Endothelial cell (in vitro differentiated cells): ENCODE measurements around the gene HIPK1. TPM values are rescaled to one million over a fixed set of nuclear protein-coding genes. Genes with fewer than 3 reads are reported as not detected.
A peak's percentile ranks its signal among the peaks of the same experiment; 100 is the strongest.
"Not testable (repeated sequence)": the region's sequence is repeated elsewhere in the genome, so short reads cannot be mapped to it uniquely, and the experiment has no call there.

Experiments
- DNase-seq: peaks from one replicate; pipeline ENCODE4 v3.0.0; 2021; ENCODE audit warnings: low spot score
- H3K27ac Mint-ChIP-seq: one replicate; pipeline ENCODE4 v1.8.0; 2021; ENCODE audit warnings: mixed read lengths, inconsistent platforms; ENCODE audit not compliant: unreplicated experiment
- H3K27me3 Mint-ChIP-seq: one replicate; pipeline ENCODE4 v1.8.0; 2021; ENCODE audit warnings: mild to moderate bottlenecking, moderate library complexity, mixed read lengths, inconsistent platforms; ENCODE audit not compliant: unreplicated experiment
- H3K36me3 Mint-ChIP-seq: one replicate; pipeline ENCODE4 v1.8.0; 2021; ENCODE audit warnings: mild to moderate bottlenecking, low read depth, mixed read lengths, inconsistent platforms; ENCODE audit not compliant: unreplicated experiment
- H3K4me1 Mint-ChIP-seq: one replicate; pipeline ENCODE4 v1.8.0; 2021; ENCODE audit warnings: mild to moderate bottlenecking, mixed read lengths, inconsistent platforms; ENCODE audit not compliant: unreplicated experiment
- H3K4me3 Mint-ChIP-seq: one replicate; pipeline ENCODE4 v1.8.0; 2021; ENCODE audit warnings: mild to moderate bottlenecking, mixed read lengths, inconsistent platforms; ENCODE audit not compliant: unreplicated experiment
- H3K9me3 Mint-ChIP-seq: one replicate; pipeline ENCODE4 v1.8.0; 2021; ENCODE audit warnings: mixed read lengths, inconsistent platforms; ENCODE audit not compliant: unreplicated experiment
- total RNA-seq: library from RNA; stranded (reverse); fragmentation: NEBNext Ultra II Directional; extraction: Animal tissue kit (Norgen Biotek cat#: 25700); gene quantifications from one replicate; pipeline ENCODE4 v1.2.1, GENCODE V29; 2021; ENCODE audit not compliant: unreplicated experiment
- TF ChIP-seq, protein P1 (sequence below): fragments of 200-600 bp; sonication (generic); IDR thresholded peaks from one replicate; pipeline ENCODE4 v1.5.0; 2021; ENCODE audit warnings: antibody characterized with exemption; ENCODE audit not compliant: unreplicated experiment

HIPK1 gene
- total RNA-seq, 1 donor from 2014 or later: 56.6 TPM

DNA sequence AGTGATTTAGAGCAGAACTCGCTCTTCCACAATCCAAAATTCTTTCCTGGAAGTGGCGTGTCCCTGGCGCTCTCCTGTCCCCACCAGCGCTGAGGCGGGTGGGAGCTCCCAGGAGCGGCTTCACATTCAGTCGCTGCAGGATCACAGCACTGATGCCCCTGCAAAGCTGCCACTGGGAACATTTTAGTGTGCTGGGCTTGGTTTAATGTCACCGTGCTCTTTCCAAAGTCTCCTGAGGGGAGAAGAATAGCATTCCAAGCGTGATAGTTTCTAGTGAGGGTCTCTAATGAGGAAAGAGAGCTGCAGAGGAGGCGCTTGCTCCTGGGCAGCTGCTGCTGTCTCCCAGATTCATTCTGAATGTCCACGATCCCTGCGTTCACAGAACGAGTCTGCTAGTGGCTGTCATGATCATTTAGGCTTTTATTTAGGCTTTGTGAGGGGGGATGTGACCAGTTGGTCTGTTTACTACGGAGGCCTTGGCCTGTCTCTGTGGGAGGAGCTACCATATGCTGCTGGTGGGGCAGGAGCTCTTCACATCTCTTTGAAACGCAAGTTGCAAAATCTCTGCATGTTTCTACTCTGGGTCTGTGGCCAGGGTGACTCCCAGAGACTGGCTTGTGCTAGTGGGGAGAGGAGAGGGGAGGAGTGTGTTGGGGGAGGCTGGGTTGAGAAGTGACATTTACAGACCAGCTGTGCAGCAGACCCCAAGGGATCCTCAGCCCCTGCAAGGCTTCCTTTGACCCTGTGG is 73.5 kb downstream of the HIPK1 start:
- TF ChIP-seq, protein P1, sequence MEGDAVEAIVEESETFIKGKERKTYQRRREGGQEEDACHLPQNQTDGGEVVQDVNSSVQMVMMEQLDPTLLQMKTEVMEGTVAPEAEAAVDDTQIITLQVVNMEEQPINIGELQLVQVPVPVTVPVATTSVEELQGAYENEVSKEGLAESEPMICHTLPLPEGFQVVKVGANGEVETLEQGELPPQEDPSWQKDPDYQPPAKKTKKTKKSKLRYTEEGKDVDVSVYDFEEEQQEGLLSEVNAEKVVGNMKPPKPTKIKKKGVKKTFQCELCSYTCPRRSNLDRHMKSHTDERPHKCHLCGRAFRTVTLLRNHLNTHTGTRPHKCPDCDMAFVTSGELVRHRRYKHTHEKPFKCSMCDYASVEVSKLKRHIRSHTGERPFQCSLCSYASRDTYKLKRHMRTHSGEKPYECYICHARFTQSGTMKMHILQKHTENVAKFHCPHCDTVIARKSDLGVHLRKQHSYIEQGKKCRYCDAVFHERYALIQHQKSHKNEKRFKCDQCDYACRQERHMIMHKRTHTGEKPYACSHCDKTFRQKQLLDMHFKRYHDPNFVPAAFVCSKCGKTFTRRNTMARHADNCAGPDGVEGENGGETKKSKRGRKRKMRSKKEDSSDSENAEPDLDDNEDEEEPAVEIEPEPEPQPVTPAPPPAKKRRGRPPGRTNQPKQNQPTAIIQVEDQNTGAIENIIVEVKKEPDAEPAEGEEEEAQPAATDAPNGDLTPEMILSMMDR: no peak
- H3K27me3 Mint-ChIP-seq: peaks cover 12% of the 10 kb centered on the region
- no peaks in the 10 kb centered on the region for H3K9me3 Mint-ChIP-seq
- no peak overlapping the region for H3K4me3 Mint-ChIP-seq
- H3K4me1 Mint-ChIP-seq: peaks cover 64% of the 10 kb centered on the region
- H3K36me3 Mint-ChIP-seq: peaks cover 8% of the 10 kb centered on the region
- DNase-seq: no peak
- no peak overlapping the region for H3K27ac Mint-ChIP-seq

- H3K36me3 Mint-ChIP-seq: peaks cover 8% of the 10 kb centered on the region
Observed at GRCh38 chr1:114003431-114003830, 74.3 kb downstream of the HIPK1 start.

DNA sequence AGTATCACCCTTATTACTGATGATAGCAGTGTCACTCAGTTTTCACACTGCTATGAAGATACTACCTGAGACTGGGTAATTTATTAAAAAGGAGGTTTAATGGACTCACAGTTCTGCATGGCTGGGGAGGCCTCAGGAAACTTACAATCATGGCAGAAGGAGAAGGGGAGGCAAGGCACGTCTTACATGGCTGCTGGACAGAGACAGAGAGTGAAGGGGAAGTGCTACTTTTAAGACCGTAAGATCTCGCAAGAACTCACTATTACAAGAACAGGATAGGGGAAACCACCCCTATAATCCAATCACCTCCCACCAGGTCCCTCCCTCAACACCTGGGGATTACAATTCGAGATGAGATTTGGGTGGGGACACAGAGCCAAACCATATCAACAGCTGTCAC is 77.7 kb downstream of the HIPK1 start:
- H3K9me3 Mint-ChIP-seq, DNase-seq, H3K4me3 Mint-ChIP-seq, H3K36me3 Mint-ChIP-seq: not testable (repeated sequence)
- Mint-ChIP-seq H3K27me3 (peaks cover 14% of the 10 kb centered on the region), H3K4me1 (peaks cover 53% of the 10 kb centered on the region), H3K27ac (peak overlapping the region; percentile 49)

More at GRCh38 chr1:114003431-114003830, 74.3 kb downstream of the HIPK1 start:
- H3K9me3 Mint-ChIP-seq: no peaks in the 10 kb centered on the region
- H3K27me3 Mint-ChIP-seq: peaks cover 12% of the 10 kb centered on the region
- TF ChIP-seq, protein P1: no peak
- no peak overlapping the region for H3K4me3 Mint-ChIP-seq
- peak overlapping the region; percentile 6 for H3K27ac Mint-ChIP-seq
- no peak for DNase-seq
- H3K4me1 Mint-ChIP-seq: peaks cover 56% of the 10 kb centered on the region

DNA sequence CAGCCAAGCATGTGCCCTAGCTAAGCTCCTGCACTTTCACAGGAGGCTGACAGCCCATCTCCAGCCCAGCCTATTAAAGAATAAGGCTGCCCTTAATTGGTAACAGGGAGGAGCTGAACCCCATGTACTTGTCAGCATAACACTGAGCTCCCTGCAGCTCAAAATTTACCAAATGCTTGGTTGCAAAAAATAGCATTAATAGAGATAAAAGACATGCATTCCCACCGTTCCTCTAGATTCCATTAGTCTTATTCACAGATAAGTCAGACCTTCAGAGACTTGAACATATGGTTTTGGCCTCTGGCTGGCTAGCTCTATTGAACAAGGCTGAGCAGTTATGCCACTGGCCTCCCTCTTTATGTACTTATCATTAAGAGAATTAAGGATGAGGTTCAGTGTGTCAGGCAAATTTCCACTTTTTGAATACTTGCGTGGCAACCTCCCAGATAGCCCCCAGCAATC is 79.4 kb downstream of the HIPK1 start:
- no peak for DNase-seq
- Mint-ChIP-seq H3K9me3 (no peaks in the 10 kb centered on the region), H3K36me3 (peaks cover 8% of the 10 kb centered on the region), H3K4me1 (peaks cover 41% of the 10 kb centered on the region), H3K4me3 (no peak overlapping the region), H3K27ac (no peak overlapping the region), H3K27me3 (peaks cover 13% of the 10 kb centered on the region)
- TF ChIP-seq, protein P1: no peak

DNA sequence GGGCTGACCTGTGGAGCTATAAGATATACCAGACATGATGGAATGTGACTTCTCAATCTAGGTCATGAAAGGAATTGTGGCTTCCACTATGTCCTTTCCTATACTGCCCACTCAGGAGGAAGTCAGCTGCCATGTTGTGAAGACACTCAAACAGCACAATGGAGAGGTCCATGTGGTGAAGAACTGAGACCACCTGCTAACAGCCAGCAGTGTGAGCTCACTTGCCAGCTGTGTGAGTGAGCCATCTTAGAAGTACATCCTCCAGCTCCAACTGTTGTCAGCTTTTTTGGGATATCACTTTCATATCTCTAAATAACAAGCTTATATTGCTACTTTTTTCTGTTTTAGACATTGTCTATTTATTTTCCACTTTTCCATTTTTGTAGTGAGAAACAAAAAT is 79.9 kb downstream of the HIPK1 start:
- no peak for DNase-seq
- H3K4me1 Mint-ChIP-seq: peaks cover 37% of the 10 kb centered on the region
- no peaks in the 10 kb centered on the region for H3K9me3 Mint-ChIP-seq
- no peak overlapping the region for H3K4me3 Mint-ChIP-seq
- peaks cover 11% of the 10 kb centered on the region for H3K27me3 Mint-ChIP-seq
- H3K27ac Mint-ChIP-seq: no peak overlapping the region
- TF ChIP-seq, protein P1: no peak
- peaks cover 8% of the 10 kb centered on the region for H3K36me3 Mint-ChIP-seq
